ENCODE measurements around the gene NAA80. TPM values are rescaled to one million over a fixed set of nuclear protein-coding genes. Genes with fewer than 3 reads are reported as not detected.

NAA80 gene
- total and polyA plus RNA-seq, 2 of the 8 experiments (the other 6 are each of a cell fraction or from before 2014, with no cell fraction given) = 11.3 to 16.7 TPM

- no peak overlapping the region for H2BK20ac ChIP-seq (ENCODE audit: low read length)
- no peak overlapping the region for H3K18ac ChIP-seq (ENCODE audit: extremely low read depth, low read length)
- H3K4ac ChIP-seq (replicated peaks; ENCODE audit: insufficient read length, low read depth, low read length) = no peak overlapping the region
- no peak overlapping the region; the same call in 1 of the 2 replicates for H2BK12ac ChIP-seq (ENCODE audit: low read depth, low read length)
- no peak overlapping the region for H2AK5ac ChIP-seq (ENCODE audit: low read depth, low read length)
- peaks cover 2 to 14% of the 10 kb centered on the region in 2 experiments for H4K20me1 ChIP-seq (replicated peaks in 1 of 2; ENCODE audit: control insufficient read depth in 1 of 2, insufficient read depth in 2 of 2, low read length in 2 of 2)
- no peak overlapping the region for H3K4me3 ChIP-seq (ENCODE audit: extremely low read depth in 1 of 4, insufficient read depth in 2 of 4, low read depth in 3 of 4, low read length in 4 of 4)
- peaks cover 0 to 14% (median 12%) of the 10 kb centered on the region in 4 experiments; a peak in 6 of 7 replicates for H3K4me1 ChIP-seq (replicated peaks in 1 of 4; ENCODE audit: control insufficient read depth in 3 of 4, insufficient read depth in 4 of 4, low read length in 3 of 4)
- TF ChIP-seq, protein P1, sequence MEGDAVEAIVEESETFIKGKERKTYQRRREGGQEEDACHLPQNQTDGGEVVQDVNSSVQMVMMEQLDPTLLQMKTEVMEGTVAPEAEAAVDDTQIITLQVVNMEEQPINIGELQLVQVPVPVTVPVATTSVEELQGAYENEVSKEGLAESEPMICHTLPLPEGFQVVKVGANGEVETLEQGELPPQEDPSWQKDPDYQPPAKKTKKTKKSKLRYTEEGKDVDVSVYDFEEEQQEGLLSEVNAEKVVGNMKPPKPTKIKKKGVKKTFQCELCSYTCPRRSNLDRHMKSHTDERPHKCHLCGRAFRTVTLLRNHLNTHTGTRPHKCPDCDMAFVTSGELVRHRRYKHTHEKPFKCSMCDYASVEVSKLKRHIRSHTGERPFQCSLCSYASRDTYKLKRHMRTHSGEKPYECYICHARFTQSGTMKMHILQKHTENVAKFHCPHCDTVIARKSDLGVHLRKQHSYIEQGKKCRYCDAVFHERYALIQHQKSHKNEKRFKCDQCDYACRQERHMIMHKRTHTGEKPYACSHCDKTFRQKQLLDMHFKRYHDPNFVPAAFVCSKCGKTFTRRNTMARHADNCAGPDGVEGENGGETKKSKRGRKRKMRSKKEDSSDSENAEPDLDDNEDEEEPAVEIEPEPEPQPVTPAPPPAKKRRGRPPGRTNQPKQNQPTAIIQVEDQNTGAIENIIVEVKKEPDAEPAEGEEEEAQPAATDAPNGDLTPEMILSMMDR (IDR thresholded peaks at IDR 0.05; ENCODE audit: control extremely low read depth in 1 of 3, insufficient read depth in 1 of 3, low read depth in 1 of 3, low read length in 3 of 3) = peak in 2 of 3 experiments; percentile 78 to 86; a peak in 3 of 4 replicates
- TF ChIP-seq TAF7 (optimal IDR thresholded peaks at IDR 0.05; ENCODE audit: borderline replicate concordance, low read depth, low read length) = no peak
- TF ChIP-seq, protein P2, sequence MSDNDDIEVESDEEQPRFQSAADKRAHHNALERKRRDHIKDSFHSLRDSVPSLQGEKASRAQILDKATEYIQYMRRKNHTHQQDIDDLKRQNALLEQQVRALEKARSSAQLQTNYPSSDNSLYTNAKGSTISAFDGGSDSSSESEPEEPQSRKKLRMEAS (IDR thresholded peaks at IDR 0.05) = peak; percentile 12; the same call in 1 of the 2 replicates
- no peak for TF ChIP-seq SUZ12 (IDR thresholded peaks at IDR 0.05; ENCODE audit: low read length)
- peak; percentile 68 to 82 for TF ChIP-seq RAD21 (IDR thresholded peaks at IDR 0.05 in 1 of 2, conservative IDR thresholded peaks at IDR 0.05 in 1 of 2; ENCODE audit: low read depth in 2 of 2, low read length in 2 of 2)
- DNase-seq (ENCODE audit: low read depth in 1 of 2, low spot score in 2 of 2) (peak in 1 of 2 experiments; percentile 89), FAIRE-seq (no peak)
- no peaks in the 10 kb centered on the region for H3K79me2 ChIP-seq (ENCODE audit: control insufficient read depth in 1 of 2, insufficient read depth in 2 of 2, low read length in 2 of 2)
- no peaks in the 10 kb centered on the region for H3K23me2 ChIP-seq (ENCODE audit: low read depth, low read length)
- no peak overlapping the region for H3K56ac ChIP-seq (replicated peaks; ENCODE audit: insufficient read length, low read depth, low read length)
- H2BK5ac ChIP-seq (ENCODE audit: low read depth, low read length) = no peak overlapping the region
- no peaks in the 10 kb centered on the region for H3K9me3 ChIP-seq (ENCODE audit: insufficient read depth in 2 of 2, low read depth in 1 of 2, low read length in 1 of 2)
- H4K91ac ChIP-seq (replicated peaks; ENCODE audit: insufficient read length, low read length) = no peak overlapping the region
- no peak overlapping the region for H3K27ac ChIP-seq (ENCODE audit: low read depth, low read length)
- H3K23ac ChIP-seq (ENCODE audit: insufficient read length) = no peak overlapping the region
- ChIA-PET CTCF (ENCODE audit: partially characterized antibody) (interaction anchor here (0.7 to 53.5 kb wide), 13 partner anchors 8 to 137 kb away, joined by 3 to 2149 read pairs (median 3); partner anchors contain the start of genes GNAI2, GNAT1, LSMEM2 and SEMA3B), POLR2A (ENCODE audit: partially characterized antibody) (interaction anchor here (0.7 to 2.1 kb wide), 5 partner anchors 7 to 30 kb away, joined by 3 to 7 read pairs (median 3); no protein-coding TSS in a partner anchor)
- H3K79me1 ChIP-seq (ENCODE audit: low read depth, low read length) = peaks cover 6% of the 10 kb centered on the region; the same call in 1 of the 2 replicates
- no peak overlapping the region for H2BK15ac ChIP-seq (ENCODE audit: low read length)
- H3K4me2 ChIP-seq (ENCODE audit: insufficient read depth in 1 of 2, low read depth in 2 of 2, low read length in 2 of 2) = no peak overlapping the region
- H3K14ac ChIP-seq (ENCODE audit: insufficient read length) = no peak overlapping the region
- no peak overlapping the region for H4K8ac ChIP-seq (ENCODE audit: extremely low read depth, insufficient read depth, low read length)
- no peak overlapping the region for H4K5ac ChIP-seq (ENCODE audit: insufficient read length, low read depth, low read length)
- H3K9ac ChIP-seq (replicated peaks in 1 of 4; ENCODE audit: extremely low read depth in 1 of 4, low read depth in 3 of 4, low read length in 3 of 4) = no peak overlapping the region
- peaks cover 17 to 32% (median 24%) of the 10 kb centered on the region in 4 experiments; a peak in 7 of 8 replicates for H3K36me3 ChIP-seq (ENCODE audit: control insufficient read depth in 2 of 4, insufficient read depth in 4 of 4, low read length in 3 of 4)
- 86% methylated on average over 20 of the region's 20 CpGs; no CpG with 5 or more reads in 1 of the 2 experiments for WGBS, 2 experiments (ENCODE audit: extremely low coverage in 1 of 2, insufficient coverage in 1 of 2, insufficient read length in 1 of 2, insufficient replicate concordance in 2 of 2, low coverage in 1 of 2, low lambda C conversion rate in 2 of 2, missing lambda C conversion rate in 1 of 2)
- no peak overlapping the region for H2BK120ac ChIP-seq (replicated peaks; ENCODE audit: low read depth, low read length)
- H3K27me3 ChIP-seq (replicated peaks in 1 of 4; ENCODE audit: control insufficient read depth in 3 of 4, extremely low read depth in 1 of 4, insufficient read depth in 3 of 4, low read length in 3 of 4) = no peaks in the 10 kb centered on the region
- no peak overlapping the region for H2AFZ ChIP-seq (ENCODE audit: low read length)
These were observed 42.0 kb downstream of the NAA80 start for GRCh38 chr3:50256978-50257890.

Data from H1 (cell line).